Measurements from ENCODE around the gene KLLN.
"Not testable (repeated sequence)": the region's sequence is repeated elsewhere in the genome, so short reads cannot be mapped to it uniquely, and the experiment has no call there.

Gene KLLN

DNA sequence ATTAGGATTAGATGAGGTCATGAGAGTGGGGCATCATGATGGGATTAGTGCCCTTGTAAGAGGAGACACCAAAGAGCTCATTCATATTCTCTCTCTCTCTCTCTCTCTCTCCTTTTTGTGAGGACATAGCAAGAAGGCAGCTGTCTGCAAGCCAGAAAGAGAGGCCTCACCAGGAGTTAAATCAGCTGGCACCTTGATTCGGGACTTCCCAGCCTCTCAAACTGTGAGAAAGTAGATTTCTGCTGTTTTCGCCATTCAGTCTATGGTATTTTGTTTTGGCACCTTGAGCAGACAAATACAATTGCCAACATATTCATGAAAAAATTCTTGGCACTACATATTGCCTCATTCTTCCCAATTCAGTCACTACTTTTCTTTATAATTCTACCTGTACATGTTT, 24.7 kb downstream of the KLLN start:
- DNase-seq: no peak

DNA sequence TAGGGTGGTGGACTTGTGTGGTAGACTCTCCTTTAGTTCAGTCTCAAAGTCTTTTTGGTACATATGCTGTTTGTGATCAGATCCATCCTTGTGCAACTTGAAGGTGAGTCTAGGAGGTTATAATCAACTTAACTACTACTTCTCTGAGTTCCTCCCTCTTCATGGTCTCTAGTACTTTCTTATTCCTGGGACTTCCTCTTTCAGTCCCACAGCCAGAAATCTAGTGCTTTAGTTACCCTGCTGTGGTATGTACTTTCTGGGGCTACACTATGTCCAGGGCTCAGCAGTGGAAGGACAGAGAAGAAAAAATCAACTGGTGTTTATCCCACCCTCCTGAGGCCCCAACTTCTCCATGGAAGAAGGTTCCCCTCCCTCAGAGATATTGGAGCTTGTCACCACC, 25.9 kb downstream of the KLLN start:
- DNase-seq: no peak

DNA sequence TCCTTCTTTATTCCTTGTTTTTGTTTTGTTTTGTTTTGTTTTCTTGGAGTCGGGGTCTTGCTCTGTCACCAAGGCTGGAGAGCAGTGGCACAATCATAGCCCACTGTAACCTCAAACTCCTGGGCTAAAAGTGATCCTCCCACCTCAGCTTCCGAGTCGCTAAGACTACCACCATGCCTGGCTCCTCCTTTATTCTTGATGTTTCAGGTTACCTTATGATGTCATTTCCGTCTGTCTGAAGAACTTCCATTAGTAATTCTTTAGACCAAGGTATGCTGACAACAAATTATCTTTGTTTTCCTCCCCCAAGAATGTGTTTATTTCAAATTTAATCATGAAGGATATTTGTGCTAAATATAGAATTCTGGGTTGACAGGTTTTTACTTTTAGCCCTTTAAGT, 27.2 kb downstream of the KLLN start:
- DNase-seq: no peak

DNA sequence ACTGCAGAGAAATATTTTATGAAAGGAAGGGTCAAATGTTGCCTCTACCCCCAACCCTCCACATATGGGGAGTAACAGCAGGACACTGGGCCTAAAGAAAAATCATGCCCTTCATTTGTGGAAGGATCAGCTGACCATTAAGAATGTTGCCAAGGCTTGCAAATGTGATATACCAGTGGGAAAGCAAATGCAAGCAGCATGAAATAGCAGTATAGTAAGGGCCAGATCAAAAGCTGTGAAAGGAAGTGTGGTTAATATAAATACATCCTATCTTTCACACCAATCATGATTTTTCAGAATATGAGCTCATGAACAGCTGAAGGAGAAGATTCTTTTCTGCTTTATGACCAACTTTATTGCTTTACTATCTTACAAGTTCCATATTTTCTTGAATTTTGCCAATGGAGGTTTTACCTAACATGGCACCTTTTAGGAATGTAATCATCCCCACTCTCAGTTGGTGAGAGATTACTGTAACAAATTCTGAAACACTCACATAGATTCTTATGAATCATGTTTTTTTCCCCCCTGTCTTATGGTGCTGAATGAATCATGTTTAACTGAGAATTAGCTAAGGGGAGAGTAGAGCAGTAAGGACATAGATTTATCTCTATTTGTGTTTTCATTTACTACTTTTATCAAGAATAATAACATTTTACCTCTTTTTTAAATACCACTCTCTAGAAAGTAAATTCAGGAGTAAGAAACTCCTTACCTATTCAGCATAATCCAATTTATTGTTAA, 33.2 kb downstream of the KLLN start:
- DNase-seq: no peak

DNA sequence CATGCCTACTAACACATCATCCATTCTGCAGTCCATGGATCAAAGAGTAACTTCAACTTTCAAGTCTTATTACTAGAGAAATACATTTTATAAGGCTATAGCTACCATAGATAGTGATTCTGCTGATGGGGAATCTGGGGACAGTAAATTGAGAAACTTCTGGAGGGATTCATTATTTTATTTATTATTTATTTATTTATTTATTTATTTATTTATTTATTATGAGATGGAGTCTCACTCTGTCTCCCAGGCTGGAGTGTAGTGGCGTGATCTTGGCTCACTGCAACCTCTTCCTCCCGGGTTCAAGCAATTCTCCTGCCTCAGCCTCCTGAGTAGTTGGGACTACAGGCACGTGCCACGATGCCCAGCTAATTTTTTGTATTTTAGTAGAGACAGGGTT, 34.3 kb downstream of the KLLN start:
- not testable (repeated sequence) for DNase-seq

DNA sequence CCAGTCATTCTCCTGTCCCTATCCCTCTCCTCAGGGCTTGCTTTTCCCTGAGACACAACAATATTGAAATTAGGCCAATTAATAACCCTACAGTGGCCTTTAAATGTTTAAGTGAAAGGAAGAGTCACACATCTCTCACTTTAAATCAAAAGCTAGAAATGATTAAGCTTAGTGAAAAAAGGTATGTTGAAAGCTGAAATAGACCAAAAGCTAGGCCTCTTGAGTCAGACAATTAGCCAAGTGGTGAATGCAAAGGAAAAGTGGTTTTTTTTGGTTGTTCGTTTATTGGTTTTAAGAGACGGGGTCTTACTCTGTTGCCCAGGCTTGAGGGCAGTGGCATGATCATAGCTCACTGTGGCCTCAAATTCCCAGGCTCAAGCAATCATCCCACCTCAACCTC, 35.7 kb downstream of the KLLN start:
- DNase-seq: no peak

DNA sequence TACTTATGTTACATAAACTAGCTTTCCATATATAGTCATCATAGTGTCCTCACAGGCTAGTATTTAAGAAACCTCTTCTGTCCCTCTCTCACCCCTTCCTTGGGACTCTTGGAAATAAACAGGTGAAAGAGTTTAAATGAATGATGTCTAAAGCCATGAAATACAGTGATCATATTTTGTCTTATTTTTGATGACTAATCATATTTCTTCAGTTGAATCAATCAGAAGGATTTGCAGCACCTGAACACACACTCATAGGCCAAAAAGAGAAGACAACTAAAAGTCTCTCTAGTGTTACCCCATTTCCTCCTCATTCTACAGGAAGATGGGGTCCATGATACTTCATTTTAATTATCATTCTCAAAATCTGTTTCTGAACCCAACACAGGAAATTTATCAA, 36.7 kb downstream of the KLLN start:
- DNase-seq: no peak

DNA sequence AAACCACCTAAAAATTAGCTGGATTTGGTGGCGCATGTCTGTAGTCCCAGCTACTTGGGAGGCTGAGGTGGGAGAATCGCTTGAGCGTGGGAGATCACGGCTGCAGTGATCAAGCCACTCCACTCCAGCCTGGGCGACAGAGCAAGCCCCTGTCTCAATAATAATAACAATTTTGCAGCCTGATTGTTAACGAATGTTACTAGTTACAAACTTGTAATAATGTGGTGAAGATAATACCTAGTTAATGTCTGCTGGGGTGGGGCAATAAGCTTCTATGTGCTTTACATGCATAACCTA, 44.1 kb downstream of the KLLN start:
- no peak for DNase-seq

DNA sequence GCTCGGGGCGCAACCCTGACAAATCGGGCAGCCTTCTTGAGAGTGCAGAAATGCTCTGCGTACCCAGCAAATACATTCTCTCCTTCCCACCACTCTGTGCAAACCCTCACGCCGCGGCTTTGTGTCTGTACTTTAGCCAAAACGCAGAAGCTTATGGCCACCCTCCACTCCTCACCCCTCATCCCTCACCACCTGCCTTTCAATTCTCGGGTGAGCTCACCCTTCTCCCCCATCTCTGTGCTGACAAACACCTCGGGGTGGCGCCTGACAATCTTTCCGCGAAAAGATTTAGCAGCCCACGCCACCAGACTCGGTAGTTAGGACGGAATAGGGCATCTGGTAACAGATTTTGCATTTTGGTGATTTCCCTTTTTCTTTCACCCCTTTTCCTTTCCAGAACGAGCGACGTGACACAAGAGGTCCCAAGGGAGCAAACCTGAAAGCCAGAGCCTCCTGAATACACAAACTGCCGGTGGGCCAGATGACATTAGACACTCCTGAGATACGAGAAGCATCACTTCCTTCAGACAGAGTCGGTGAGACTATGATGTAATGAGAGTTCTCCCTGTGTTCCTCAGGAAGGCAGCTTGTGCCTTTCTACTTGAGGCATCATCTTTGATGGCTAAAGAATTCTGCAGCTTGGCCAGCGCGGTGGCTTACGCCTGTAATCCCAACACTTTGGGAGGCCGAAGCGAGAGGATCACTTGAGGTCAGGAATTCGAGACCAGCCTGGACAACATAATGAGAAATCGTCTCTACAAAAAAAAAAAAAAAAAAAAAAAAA, 44.6 kb downstream of the KLLN start:
- peak; percentile 64 for DNase-seq

DNA sequence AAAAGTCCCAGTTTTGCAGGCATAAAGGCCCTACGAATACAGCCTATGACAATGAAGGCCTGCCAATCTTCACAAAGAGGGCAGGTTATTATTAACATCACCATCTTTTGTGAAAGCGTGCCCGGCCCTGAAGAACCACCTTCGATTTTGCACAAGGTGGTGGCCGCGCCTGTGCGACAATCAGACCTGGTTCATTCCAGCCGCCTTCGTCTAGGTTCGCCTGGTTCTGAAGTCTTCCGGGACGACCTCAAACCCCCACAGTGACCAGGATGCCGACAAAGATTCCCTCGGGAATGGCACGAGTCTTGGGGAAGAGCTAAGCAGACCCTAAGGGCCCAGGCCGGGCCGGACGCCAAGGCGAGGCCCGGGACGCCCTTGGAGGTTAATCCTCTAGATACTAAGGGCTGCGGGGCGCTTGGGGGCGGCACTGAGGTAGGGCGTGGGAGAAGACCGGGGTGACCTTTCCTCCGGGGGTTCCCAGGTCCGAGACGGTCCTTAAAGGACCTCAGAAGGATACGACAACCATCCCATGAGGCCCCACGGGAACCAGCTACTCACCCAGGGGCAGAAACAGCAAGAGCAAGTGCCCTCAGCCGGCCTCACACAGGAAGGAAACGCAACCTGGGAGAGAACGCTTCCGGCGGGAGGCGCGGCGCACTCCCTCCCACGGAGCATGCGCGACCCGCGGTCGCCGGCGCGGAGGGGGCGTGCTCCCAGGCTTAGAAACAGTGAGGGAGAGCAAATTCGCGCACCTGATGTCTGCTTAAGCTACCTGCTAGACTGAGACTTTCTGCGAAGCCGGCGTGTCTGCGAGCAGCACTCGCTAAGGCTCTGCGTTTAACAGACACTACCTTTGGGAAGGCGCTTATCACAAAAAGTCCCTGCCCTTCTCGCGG, 45.5 kb downstream of the KLLN start, which contains the start of gene ATAD1:
TSS of gene ATAD1 (minus strand) at position 618 of the 896 bp plus-strand sequence. CDS start 3,627 bp downstream, outside the sequence.
- peak; percentile 90 for DNase-seq

DNA sequence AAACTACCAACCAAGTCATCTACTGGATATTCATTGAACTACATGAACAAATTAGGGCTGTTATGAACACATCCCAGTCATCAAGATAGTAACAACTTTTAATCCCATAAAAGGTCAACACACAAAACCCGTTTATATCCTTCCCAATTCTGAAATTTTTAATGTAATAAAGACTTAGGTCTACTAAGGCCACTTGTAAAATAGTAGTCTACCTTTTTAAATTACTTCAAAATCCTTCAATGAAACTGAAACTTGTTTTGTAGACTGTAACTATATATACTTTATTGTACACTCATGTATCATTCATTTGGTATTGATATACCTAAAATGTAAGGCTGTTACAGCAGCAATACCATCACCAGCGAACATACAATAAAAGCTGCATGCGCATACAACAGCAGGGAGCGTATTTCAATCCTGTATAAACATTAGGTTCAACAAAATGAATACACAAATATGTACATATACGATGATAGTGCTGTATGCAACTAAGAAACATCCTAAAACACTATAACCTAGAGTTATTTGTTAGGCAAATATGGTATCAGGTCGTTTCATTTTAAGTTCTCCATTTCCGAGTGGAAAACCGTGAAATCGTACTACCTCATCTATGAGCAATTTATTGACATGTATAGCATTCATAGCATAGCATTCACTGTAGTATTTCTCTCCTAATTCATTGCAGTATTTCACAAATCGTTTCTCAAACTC, 46.3 kb downstream of the KLLN start:
- no peak for DNase-seq

DNA sequence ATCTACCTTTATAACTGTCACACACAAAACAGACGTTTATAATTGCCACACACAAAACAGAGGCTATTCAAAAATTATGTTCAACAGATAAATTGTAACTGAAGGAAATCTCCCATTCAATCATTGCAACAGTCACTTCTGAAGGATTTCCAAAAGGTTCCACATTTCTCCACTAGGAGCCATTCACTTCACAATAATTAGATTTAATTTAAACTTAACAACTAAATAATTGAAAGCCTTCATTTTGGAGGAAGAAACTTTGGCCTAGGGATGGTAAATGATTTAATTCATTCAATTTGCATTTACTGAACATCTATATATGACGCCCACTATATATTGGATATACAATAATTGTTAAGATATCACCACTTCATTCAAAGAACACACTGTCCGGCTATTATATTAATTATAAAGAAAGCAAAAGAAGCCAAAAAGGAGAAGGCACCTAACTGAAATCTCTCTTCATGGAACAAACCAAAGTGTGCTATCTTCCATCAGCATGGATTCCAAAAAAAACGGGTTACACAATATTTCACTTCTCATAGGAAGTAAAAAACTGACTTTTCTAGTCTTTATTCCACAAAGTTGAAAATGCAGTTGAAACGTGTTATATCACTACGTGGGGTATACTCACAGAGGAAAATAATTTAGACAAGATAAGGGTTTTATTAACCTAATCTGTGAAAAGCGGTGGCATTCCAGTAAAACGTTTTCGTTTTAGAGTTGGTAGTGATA, 47.0 kb downstream of the KLLN start:
- DNase-seq: no peak

All from CD4-positive, alpha-beta T cell treated with Interleukin-15 for 1 hour (primary cell).